GM18519 (cell line): ENCODE measurements around the gene MVB12B.
"Not testable (repeated sequence)": the region's sequence is repeated elsewhere in the genome, so short reads cannot be mapped to it uniquely, and the experiment has no call there.

Experiments used
- ATAC-seq: cut with Tn5 transposase; IDR thresholded peaks from one replicate; pipeline ENCODE4 v1.9.1; 2021; ENCODE audit warnings: mild to moderate bottlenecking, moderate library complexity; ENCODE audit not compliant: unreplicated experiment, low FRiP score

Gene MVB12B

GRCh38 chr9:126326228-126327005, at the start of gene MVB12B:
TSS of gene MVB12B (plus strand) at chr9:126326829. CDS start at chr9:126326930, 101 bp downstream.
- ATAC-seq = no peak

DNA sequence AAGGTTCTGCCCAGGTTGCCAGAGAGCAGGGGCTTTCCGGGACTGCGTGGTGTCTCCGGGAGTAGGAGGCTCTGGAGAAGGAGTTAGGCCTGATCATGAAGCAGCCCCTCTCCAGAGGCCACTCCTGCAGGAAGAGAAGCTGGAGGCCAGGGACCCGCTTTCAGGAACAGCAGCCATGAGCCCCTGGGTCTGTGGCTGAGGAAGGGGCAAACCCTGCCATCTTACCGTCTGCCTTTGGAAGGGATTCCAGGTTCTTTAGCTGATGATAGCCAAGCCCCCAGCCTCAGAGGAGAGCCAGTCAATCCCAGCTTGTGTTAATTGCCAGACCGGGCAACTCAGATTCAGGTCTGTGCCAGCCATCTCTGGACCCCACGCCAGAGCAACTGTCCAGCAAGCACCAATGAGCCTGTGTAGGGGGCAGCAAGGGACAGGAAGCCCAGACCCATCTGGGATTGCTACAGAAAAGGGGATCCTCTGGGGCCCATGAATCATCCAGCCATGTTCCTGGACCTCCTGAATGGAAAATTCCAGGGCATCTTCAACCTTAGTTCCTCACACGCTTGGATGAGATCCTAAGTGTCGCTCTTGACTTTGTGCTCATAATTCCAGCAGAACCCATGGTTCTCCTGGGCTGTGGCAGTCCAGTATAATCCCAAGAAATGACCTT, 42.7 kb upstream of the MVB12B start:
- no peak for ATAC-seq

DNA sequence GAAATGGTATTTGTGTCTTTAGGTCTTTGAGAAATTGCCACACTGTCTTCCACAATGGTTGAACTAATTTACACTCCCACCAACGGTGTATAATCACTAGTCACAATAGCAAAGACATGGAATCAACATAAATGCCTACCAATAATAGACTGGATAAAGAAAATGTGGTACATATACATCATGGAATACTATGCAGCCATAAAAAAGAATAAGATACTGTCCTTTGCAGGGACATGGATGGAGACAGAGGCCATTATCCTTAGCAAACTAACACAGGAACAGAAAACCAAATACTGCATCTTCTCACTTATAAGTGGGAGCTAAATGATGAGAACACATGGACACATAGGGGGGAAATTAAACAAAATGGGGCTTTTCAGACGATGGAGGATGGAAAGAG, 41.0 kb upstream of the MVB12B start:
- not testable (repeated sequence) for ATAC-seq

DNA sequence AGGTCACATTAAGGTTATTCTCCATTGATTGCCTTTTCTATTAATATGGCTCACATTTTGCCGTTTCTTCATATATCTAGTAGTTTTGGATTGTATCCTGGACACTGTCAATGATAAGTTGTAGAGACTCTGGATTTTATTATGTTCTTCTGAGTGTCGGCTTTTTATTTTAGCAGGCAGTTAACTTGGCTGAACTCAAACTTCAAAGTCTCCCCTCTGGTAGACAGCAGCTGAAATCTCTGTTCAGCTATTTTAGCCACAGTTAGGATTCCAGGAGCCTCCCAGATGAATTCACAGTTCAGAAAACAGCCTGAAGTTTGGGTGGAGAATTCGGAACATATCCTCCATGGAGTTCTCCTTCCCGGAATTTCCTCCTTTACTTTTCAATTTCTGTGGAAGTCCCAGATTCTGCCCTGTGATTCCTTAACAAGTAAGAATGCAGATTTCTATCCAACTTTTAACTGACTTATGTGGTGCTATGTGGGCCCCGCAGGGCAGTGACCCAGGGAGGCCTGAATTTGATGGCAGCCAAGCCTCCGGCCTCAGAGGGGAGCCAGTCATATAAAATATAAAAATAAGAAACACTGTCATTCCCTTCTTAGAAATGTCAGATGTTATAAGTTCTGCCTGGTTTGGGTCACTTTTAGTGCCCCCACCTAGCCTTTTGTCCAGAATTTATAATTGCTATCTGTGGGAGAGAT, 39.3 kb upstream of the MVB12B start:
- no peak for ATAC-seq

GRCh38 chr9:126290871-126291270, 35.8 kb upstream of the MVB12B start:
- no peak for ATAC-seq

GRCh38 chr9:126291925-126292324, 34.7 kb upstream of the MVB12B start:
- no peak for ATAC-seq

- no peak for ATAC-seq
These were observed 33.7 kb upstream of the MVB12B start for GRCh38 chr9:126292736-126293521.

DNA sequence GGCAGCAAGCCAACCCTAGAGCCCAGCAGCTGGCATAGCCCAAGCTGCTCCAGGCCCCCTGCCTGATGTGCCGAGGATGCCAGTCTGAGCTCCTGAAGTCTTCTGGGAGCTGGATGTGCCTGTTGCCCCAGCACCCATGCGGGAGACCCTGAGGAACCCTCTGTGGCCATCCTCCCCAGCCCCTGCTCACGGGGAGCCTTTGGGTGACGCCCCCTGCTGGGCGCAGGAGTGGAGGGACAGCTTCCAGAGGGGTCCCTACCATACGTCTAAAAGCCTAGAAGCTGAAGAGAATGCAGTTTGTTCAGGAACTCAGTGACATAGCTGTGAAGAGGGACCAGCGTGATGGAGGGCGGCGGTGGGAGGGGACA, 33.1 kb upstream of the MVB12B start:
- ATAC-seq = no peak

- no peak for ATAC-seq
These were observed 32.1 kb upstream of the MVB12B start for GRCh38 chr9:126294331-126295081.

DNA sequence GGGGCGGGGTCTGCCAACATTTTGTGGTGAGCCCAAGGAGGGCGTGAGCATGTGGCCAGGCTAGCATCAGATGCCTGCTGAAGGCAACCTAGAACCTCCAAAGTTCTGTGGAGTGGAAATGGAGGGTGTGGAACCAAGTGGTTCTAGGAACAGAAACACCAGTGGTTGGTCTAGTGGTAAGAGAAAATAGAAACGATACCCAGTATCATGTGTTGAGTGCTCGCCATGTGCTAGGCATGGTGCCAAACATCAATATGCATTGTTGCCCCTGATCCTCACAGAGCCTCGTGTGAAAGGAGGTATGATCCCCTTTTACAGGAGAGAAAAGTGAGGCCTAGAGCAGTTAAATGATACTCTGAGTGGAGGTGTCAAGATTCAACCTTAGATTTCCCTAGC, 31.5 kb upstream of the MVB12B start:
- no peak for ATAC-seq

GRCh38 chr9:126295516-126295915, 31.1 kb upstream of the MVB12B start:
- ATAC-seq = no peak

GRCh38 chr9:126295936-126296600, 30.6 kb upstream of the MVB12B start:
- no peak for ATAC-seq

DNA sequence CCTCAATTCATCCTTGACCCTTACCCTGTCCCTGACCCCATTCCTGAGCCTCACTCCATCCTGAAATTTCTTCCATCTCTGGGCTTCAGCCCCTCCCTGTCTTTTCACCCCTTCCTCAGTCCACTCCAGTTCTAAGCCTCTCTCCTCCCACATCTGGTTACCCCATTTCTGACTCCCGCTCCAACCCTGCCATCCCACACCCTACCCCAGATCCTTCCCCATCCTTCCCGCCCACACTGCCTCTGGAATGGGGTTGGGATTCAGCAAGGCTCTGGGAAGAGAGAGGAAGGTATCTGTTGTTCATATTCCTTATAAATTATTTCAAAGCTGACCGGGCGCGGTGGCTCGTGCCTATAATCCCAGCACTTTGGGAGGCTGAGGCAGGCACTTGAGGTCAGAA, 29.9 kb upstream of the MVB12B start:
- ATAC-seq = no peak

DNA sequence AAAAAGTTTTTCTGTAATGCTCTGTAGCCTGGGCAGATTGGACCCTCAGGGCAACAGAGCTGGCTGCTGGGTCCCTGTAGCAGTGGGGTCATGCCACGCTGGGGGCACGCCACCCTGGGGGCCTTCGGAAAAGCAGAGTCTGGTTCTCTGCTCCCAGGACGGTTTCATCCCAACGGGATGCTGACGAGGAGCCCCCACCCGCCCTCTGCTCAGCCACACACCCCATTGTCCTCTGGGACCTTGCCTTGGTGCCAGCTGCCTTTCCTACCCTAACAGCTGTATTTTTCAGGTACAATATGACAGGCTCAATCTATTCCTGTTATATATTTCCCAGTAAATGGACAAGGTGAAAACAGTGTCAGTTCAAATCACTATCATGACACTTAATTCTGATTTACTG, 29.0 kb upstream of the MVB12B start:
- ATAC-seq = no peak

DNA sequence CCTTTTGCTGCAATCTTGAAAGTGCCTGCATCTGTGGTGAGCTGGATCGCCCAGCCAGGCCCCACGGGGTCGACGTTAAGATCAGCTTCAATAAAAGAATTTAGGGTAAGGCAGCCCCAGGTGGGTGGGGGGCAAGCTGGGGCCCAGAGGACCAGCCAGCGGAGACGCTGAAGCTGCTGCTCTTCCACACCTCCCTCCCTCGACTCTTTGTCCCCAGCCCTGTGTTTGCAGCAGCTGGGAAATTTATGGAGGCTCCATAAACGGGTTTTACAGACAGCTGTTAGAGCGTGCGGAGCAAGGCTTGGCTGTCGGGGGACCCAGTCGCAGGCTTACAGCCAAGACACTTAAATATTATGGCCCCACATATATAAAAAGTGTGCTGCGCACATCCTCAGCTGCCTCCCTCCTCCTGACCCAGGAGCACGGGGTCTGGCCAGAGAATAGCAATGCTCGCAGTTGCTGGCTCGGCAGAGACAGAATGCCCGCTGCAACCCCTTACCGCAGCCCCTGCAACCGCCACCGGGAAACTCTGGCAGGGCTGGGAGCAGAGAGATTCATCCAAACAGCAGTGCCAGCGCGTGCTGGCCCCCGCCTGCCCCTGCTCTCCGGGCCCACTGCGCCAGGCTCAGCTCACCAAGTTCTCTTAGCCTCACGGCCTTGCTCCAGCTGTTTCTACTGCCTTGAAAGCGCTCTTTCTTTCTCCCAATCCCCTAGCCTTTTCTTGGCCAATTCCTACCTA, 28.4 kb upstream of the MVB12B start:
- no peak for ATAC-seq

DNA sequence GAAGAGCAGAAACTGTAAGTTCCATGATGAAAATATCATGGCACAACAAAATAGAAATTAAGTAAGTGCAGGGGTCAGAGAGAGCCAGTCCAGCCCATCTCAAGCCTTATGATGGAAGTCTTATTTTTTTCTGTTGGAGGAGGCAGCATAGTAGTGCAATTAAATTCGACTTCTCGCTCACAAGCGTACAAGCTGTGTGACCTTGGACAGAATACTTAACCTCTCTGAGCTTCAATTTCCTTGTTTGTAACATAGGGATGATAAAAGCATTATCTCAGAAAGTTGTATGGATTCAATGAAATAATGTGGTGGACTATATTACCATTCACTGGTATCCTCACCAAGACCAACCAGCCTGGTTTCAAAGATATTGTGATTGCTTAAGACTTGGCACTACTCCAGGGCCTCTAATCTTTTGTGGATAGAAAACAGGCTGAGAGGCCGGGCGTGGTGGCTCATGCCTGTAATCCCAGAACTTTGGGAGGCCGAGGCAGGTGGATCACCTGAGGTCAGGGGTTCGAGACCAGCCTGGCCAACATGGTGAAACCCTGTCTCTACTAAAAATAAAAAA, 26.8 kb upstream of the MVB12B start:
- no peak for ATAC-seq

- no peak for ATAC-seq
These were observed 25.4 kb upstream of the MVB12B start for GRCh38 chr9:126301196-126301595.

GRCh38 chr9:126301985-126302603, 24.5 kb upstream of the MVB12B start:
- no peak for ATAC-seq
